ENCODE measurements around the gene BRIX1. TPM values are rescaled to one million over a fixed set of nuclear protein-coding genes. Genes with fewer than 3 reads are reported as not detected.

The BRIX1 gene, protein sequence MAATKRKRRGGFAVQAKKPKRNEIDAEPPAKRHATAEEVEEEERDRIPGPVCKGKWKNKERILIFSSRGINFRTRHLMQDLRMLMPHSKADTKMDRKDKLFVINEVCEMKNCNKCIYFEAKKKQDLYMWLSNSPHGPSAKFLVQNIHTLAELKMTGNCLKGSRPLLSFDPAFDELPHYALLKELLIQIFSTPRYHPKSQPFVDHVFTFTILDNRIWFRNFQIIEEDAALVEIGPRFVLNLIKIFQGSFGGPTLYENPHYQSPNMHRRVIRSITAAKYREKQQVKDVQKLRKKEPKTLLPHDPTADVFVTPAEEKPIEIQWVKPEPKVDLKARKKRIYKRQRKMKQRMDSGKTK
- 52.9 to 62.0 TPM (median 56.7 TPM) in 5 replicates for total RNA-seq (2022; extraction: Qiagen RNA extraction; ENCODE audit: low read depth)

DNA sequence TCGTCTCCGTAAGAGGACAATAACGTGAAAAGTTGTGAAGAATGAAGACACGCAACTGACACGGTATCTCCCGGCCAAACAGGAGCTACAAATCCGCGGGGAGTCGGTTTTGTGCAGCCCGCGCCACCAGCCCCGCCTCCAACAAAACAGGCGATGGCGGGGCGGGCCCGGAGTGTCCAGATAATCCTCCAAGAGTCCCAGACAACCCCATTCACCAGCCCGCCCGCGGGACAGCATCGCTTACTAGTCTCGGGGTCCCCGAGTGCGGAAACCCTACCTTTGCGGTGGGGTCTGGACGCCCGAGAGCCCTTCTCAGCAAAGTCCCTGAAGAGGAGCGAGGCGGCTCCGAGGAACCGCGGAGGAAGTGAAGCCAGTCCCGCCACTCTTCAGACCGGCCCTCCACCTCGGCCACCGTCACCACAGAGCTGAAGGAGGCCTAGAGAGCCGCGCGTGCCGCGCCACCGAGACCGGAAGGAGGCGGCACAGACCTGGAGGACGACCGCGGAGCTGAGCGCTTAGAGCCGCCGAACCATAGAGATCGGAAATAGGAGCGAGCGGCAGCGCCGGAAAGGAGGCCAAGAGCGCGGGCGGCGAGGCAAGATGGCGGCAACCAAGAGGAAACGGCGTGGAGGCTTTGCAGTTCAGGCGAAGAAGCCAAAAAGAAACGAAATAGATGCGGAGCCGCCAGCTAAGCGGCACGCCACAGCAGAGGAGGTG is at the start of gene BRIX1, which contains the start of gene RAD1:
BRIX1 (plus strand) TSS at position 573 of the 717 bp plus-strand sequence; CDS start at position 601, 28 bp downstream.
RAD1 (minus strand) TSS at position 366 of the 717 bp plus-strand sequence. CDS start 612 bp downstream, outside the sequence.

DNA sequence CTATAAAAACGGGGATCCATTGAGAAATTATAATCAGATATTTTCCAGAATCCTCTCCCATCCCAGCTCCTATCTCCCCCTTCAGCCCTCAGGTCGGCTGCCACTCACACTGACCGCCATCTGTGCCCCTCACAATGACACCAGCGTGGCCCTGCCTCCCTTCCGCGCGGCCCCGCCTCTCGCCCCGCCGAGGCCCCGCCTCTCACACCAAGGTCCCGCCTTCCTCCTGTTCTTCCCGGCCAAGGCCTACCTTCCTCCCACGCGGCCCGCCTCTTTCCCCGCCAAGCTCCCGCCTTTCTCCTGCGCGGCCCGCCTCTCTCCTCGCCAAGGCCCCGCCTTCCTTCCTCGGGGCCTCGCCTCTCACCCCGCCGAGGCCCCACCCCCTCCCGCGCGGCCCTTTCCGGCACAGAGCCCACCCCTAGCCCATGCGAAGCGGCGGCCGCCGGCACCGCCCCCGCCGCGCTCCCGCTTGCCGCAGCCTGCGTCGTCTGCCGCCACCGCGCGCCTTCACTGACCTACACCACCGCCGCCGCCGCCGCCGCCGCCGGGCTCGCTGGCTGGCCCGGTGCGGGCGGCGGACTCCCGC is 13.7 kb downstream of the BRIX1 start, which contains the start of gene DNAJC21:
DNAJC21 (plus strand) TSS at position 426 of the 586 bp plus-strand sequence. CDS start 261 bp downstream, outside the sequence.

Other genes with a start within 250 kb of the BRIX1 start
- gene TTC23L, start 76.5 kb upstream of the BRIX1 start, total RNA-seq (2022; extraction: Qiagen RNA extraction; ENCODE audit: low read depth): 0.22 TPM in 1 of 5 replicates, not detected in the others
- gene RAD1, start 207 bp upstream of the BRIX1 start, total RNA-seq (2022; extraction: Qiagen RNA extraction; ENCODE audit: low read depth): 31.0 to 40.9 TPM (median 35.0 TPM) in 5 replicates
- 24.7 to 36.6 TPM (median 27.1 TPM) in 5 replicates for gene DNAJC21, start 13.8 kb downstream of the BRIX1 start, total RNA-seq (2022; extraction: Qiagen RNA extraction; ENCODE audit: low read depth)
- gene AGXT2, start 132.2 kb downstream of the BRIX1 start, total RNA-seq (2022; extraction: Qiagen RNA extraction; ENCODE audit: low read depth): not detected in 5 replicates

Measured in A549 treated with CpdA at 1 μM for 4 hours (cell line).